IMR-90 (cell line): Measurements from ENCODE around the gene MOSPD3.

Experiments used
- MAZ ChIP-seq: IDR thresholded peaks from 2 replicates; pipeline ENCODE4 v1.6.1; 2012; ENCODE audit warnings: low read depth, mild to moderate bottlenecking, low read length, improper control_type of control experiment, moderate library complexity, borderline replicate concordance
- POLR2A ChIP-seq: IDR thresholded peaks from 2 replicates; pipeline ENCODE4 v1.6.1; 2012; ENCODE audit warnings: mild to moderate bottlenecking, low read depth, low read length
- TF ChIP-seq, protein P1 (sequence below): conservative IDR thresholded peaks from 2 replicates; pipeline ENCODE4 v1.5.1; 2012; ENCODE audit warnings: mild to moderate bottlenecking, low read depth, low read length, improper control_type of control experiment

DNA sequence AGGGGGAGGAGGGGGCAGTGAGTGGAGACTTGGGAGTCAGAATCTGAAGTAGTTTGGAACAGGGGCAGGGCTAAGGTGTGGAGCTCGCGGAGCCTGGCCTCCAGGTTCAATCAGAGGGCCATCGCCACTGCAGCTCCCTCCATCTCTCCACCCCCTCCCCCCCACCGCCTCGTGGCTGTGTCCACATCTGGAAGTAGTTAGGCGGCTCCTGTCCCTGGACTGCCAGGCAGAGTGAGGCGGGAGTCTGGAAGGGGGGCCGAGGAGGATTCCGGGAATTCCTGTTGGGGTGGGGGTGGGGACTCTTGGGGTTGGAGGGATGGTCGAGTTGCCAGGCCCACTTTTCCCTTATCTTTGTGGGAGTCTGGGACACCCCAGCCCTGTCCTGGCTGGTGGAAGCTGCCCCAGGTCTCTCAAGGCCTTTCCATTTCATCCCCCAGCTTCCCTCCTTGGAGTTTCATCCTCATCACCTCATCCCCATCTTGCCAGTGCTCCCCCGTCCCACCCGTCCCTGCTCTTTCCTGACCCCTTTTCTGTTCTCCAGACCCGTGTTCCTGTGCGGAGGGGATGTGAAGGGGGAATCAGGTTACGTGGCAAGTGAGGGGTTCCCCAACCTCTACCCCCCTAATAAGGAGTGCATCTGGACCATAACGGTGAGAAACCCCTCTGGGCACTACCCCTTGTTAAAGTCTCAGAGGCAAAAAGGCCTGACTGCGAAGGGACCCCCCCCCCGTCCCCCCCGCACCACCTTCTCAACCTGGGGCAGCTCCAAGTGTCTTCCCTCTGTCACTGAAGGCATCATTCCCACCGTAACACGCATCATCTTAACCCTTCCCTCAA, 9.2 kb upstream of the MOSPD3 start:
- TF ChIP-seq MAZ (peak; percentile 83; the same call in 1 of the 2 replicates), POLR2A (no peak)
- TF ChIP-seq, protein P1, sequence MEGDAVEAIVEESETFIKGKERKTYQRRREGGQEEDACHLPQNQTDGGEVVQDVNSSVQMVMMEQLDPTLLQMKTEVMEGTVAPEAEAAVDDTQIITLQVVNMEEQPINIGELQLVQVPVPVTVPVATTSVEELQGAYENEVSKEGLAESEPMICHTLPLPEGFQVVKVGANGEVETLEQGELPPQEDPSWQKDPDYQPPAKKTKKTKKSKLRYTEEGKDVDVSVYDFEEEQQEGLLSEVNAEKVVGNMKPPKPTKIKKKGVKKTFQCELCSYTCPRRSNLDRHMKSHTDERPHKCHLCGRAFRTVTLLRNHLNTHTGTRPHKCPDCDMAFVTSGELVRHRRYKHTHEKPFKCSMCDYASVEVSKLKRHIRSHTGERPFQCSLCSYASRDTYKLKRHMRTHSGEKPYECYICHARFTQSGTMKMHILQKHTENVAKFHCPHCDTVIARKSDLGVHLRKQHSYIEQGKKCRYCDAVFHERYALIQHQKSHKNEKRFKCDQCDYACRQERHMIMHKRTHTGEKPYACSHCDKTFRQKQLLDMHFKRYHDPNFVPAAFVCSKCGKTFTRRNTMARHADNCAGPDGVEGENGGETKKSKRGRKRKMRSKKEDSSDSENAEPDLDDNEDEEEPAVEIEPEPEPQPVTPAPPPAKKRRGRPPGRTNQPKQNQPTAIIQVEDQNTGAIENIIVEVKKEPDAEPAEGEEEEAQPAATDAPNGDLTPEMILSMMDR, result no peak
